Mucosa of rectum (tissue), 2 donors: ENCODE results near the gene DOCK3.

Experiments
- H3K27ac ChIP-seq, 2 donors: one replicate each; pipeline ENCODE4 v1.7.0; 2013; ENCODE audit warnings: inconsistent platforms in 2 of 2, low read depth in 2 of 2, low read length in 2 of 2
- H3K27me3 ChIP-seq, 2 donors: one replicate each; pipeline ENCODE4 v1.7.0; 2013; ENCODE audit warnings: low read length in 2 of 2; ENCODE audit not compliant: control insufficient read depth in 2 of 2, insufficient read depth in 2 of 2
- H3K36me3 ChIP-seq, 2 donors: one replicate each; pipeline ENCODE4 v1.7.0; 2013; ENCODE audit warnings: low read length in 2 of 2; ENCODE audit not compliant: control insufficient read depth in 2 of 2, insufficient read depth in 2 of 2
- H3K4me1 ChIP-seq, 2 donors: one replicate each; pipeline ENCODE4 v1.7.0; 2013; ENCODE audit warnings: low read length in 2 of 2, mild to moderate bottlenecking in 1 of 2; ENCODE audit not compliant: control insufficient read depth in 2 of 2, insufficient read depth in 2 of 2
- H3K4me3 ChIP-seq, 2 donors: one replicate each; pipeline ENCODE4 v1.7.0; 2013; ENCODE audit warnings: low read length in 2 of 2
- H3K9ac ChIP-seq, 2 donors: one replicate each; pipeline ENCODE4 v1.7.0; 2013; ENCODE audit warnings: low read length in 2 of 2, low read depth in 1 of 2, mild to moderate bottlenecking in 1 of 2
- H3K9me3 ChIP-seq, 2 donors: one replicate each; pipeline ENCODE4 v1.7.0; 2013; ENCODE audit warnings: low read length in 2 of 2; ENCODE audit not compliant: control insufficient read depth in 2 of 2
- donor health status: healthy.
- donor health status: Normal muscosa, but diverticular disease.

Gene DOCK3

GRCh38 chr3:51397392-51397791 is 722.7 kb downstream of the DOCK3 start:
- Histone ChIP-seq H3K4me3 (no peak overlapping the region), H3K27me3 (no peaks in the 10 kb centered on the region), H3K9ac (no peak overlapping the region), H3K4me1 (peaks cover 10 to 15% of the 10 kb centered on the region in 2 donors), H3K9me3 (no peaks in the 10 kb centered on the region), H3K36me3 (peaks cover 69 to 74% of the 10 kb centered on the region in 2 donors), H3K27ac (no peak overlapping the region)

DNA sequence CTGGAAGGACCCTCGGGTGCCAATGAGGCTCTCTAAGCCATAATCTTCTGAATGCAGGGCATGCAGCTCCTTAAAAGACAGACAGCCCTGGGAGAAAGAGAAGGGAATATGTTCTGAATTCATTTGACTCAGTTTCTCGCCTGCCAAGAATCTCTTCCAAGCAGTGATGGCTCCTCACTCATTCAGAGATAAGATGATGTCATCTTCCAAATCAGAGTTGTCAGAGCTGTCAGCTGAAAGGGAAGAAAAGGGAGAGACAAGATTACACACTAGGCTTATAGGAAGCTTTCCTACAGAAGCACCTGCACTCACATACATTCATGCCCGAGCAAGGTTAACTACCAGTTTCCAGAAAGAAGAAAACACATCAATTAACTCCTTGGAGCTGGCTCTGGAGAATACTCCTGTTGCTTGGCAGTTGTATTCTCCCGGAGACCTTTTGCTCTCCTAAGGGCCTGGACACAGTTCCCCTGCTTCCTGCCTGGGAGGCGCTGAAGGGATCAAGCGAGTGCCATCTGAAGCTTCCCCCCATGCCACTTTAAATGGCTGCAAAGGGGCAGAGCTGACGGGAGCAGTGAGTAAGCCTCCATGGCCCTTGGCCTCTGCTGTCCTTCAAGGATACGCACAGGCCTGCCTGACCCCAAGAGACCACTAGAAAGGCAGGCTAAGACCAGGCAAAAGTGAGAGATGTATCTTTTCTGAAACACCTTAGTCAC is 724.0 kb downstream of the DOCK3 start:
- no peaks in the 10 kb centered on the region for H3K9me3 ChIP-seq
- no peaks in the 10 kb centered on the region for H3K27me3 ChIP-seq
- no peak overlapping the region for H3K27ac ChIP-seq
- no peak overlapping the region for H3K4me3 ChIP-seq
- H3K4me1 ChIP-seq: peaks cover 2 to 7% of the 10 kb centered on the region in 2 donors
- no peak overlapping the region for H3K9ac ChIP-seq
- H3K36me3 ChIP-seq: peaks cover 66 to 70% of the 10 kb centered on the region in 2 donors

GRCh38 chr3:51400166-51400565 is 725.4 kb downstream of the DOCK3 start:
- Histone ChIP-seq H3K36me3 (peaks cover 52 to 60% of the 10 kb centered on the region in 2 donors), H3K4me1 (peaks cover 2 to 7% of the 10 kb centered on the region in 2 donors), H3K27me3 (no peaks in the 10 kb centered on the region), H3K9ac (no peak overlapping the region), H3K27ac (peak overlapping the region in 1 of 2 donors; percentile 64), H3K4me3 (no peak overlapping the region), H3K9me3 (no peaks in the 10 kb centered on the region)

DNA sequence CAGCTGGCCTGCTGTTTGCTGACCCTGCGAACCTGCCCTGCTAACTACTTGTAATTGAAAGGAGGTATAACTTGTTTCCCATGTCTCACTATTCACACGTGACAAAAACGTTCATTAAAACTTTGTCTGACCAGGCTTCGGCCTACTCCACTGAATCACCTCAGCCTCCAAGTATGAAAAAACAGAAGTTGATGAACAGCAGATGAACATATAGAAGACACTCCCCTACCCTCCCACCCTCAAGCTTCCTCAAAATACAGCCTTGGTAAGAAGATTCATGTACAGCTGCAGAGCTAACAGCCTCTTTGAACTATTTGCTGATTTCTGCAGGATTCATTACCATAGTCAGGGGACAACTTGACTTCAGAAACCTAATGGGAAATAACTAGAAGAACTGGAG is 727.0 kb downstream of the DOCK3 start:
- Histone ChIP-seq H3K9me3 (no peaks in the 10 kb centered on the region), H3K4me1 (peaks cover 2 to 7% of the 10 kb centered on the region in 2 donors), H3K27me3 (no peaks in the 10 kb centered on the region), H3K36me3 (peaks cover 37 to 44% of the 10 kb centered on the region in 2 donors), H3K4me3 (no peak overlapping the region), H3K9ac (no peak overlapping the region), H3K27ac (no peak overlapping the region)

DNA sequence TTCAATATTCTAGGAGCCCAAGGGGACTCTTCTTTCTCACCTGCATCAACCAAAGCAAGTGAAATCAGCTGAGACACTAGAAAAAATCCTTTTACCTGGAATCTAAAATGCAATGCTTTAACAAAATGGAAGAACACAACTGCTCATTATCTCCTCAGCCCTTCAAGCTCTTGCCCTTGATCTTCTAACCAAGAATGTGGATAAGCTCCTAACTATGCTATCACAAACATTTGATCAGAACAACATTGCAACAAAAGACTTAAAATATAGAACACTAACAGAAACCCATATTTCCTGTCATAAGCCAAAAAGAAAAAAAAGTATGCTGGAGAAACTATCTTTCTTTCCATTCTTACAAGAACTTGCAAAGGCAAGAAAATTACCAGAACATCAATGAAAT is 728.9 kb downstream of the DOCK3 start:
- Histone ChIP-seq H3K27ac (no peak overlapping the region), H3K27me3 (no peaks in the 10 kb centered on the region), H3K36me3 (peaks cover 23 to 32% of the 10 kb centered on the region in 2 donors)

GRCh38 chr3:51408021-51408420 is 733.3 kb downstream of the DOCK3 start:
- H3K27ac ChIP-seq: no peak overlapping the region
- peaks cover 15 to 41% of the 10 kb centered on the region in 2 donors for H3K36me3 ChIP-seq
- H3K4me1 ChIP-seq: no peaks in the 10 kb centered on the region
- H3K9me3 ChIP-seq: no peaks in the 10 kb centered on the region
- H3K27me3 ChIP-seq: no peaks in the 10 kb centered on the region
- no peak overlapping the region for H3K4me3 ChIP-seq
- no peak overlapping the region for H3K9ac ChIP-seq

More for the DNA sequence above, 728.9 kb downstream of the DOCK3 start:
- Histone ChIP-seq H3K4me3 (no peak overlapping the region), H3K9me3 (no peaks in the 10 kb centered on the region), H3K9ac (no peak overlapping the region), H3K4me1 (peaks cover 2 to 7% of the 10 kb centered on the region in 2 donors)

GRCh38 chr3:51408813-51409212 is 734.1 kb downstream of the DOCK3 start:
- Histone ChIP-seq H3K9ac (no peak overlapping the region), H3K4me1 (no peaks in the 10 kb centered on the region), H3K27ac (no peak overlapping the region), H3K4me3 (no peak overlapping the region), H3K9me3 (no peaks in the 10 kb centered on the region), H3K36me3 (peaks cover 14 to 43% of the 10 kb centered on the region in 2 donors), H3K27me3 (no peaks in the 10 kb centered on the region)

GRCh38 chr3:51422211-51422610 is 747.5 kb downstream of the DOCK3 start:
- Histone ChIP-seq H3K9me3 (no peaks in the 10 kb centered on the region), H3K4me1 (no peaks in the 10 kb centered on the region), H3K36me3 (peaks cover 39 to 49% of the 10 kb centered on the region in 2 donors), H3K9ac (no peak overlapping the region), H3K4me3 (no peak overlapping the region), H3K27ac (no peak overlapping the region), H3K27me3 (no peaks in the 10 kb centered on the region)

DNA sequence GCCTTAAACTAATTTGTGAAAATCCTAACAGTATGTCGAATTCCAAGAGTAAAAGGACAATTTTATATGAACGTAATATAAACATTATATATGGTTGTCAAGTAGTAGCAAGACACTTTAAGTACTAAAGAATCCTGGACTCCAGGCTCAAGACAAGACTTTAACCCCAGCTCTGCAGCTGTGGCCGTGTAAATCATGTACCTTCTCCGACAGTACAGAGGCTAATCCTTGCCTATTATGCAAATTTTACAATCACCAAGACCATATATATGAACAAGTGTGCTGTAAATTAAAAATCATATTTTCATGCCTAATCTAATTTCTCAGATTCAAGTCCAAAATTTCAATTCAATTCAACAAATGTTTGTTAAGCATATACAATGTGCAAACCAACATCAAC is 752.2 kb downstream of the DOCK3 start:
- Histone ChIP-seq H3K36me3 (peaks cover 25 to 48% of the 10 kb centered on the region in 2 donors), H3K9me3 (no peaks in the 10 kb centered on the region), H3K9ac (no peak overlapping the region), H3K4me3 (no peak overlapping the region), H3K27me3 (no peaks in the 10 kb centered on the region), H3K4me1 (no peaks in the 10 kb centered on the region), H3K27ac (no peak overlapping the region)

DNA sequence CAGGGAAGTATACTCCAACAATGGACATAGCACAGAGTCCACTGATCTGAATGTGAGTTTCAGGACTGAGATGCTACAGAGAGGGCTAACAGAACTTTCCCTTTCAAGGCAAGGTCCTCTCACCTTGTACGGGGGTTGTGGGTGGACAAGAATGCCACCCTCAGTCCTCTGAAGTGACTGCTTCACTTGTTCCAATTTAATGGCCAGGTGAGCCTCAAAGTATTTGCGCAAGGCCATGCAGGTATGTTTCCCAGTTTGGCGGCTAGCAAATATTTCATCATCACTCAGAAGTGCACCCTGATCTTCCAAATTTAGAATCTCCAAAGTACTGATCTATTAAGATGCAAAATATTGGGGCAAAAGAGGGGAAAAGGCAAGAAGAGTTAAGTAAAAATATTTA is 754.4 kb downstream of the DOCK3 start:
- Histone ChIP-seq H3K27ac (no peak overlapping the region), H3K9ac (no peak overlapping the region)

More for the DNA sequence above, 754.4 kb downstream of the DOCK3 start:
- peaks cover 19 to 48% of the 10 kb centered on the region in 2 donors for H3K36me3 ChIP-seq
- no peaks in the 10 kb centered on the region for H3K27me3 ChIP-seq
- H3K4me3 ChIP-seq: no peak overlapping the region
- H3K9me3 ChIP-seq: no peaks in the 10 kb centered on the region
- H3K4me1 ChIP-seq: no peaks in the 10 kb centered on the region
